HG03095 (cell line): ENCODE measurements around the gene ZNF248.

Source experiments
- ATAC-seq: cut with Tn5 transposase; IDR thresholded peaks from one replicate; pipeline ENCODE4 v1.9.1; 2021; ENCODE audit warnings: moderate library complexity; ENCODE audit not compliant: unreplicated experiment

The ZNF248 gene

GRCh38 chr10:37826806-37827205 is 30.6 kb downstream of the ZNF248 start:
- no peak for ATAC-seq

GRCh38 chr10:37821237-37821636 is 36.2 kb downstream of the ZNF248 start:
- ATAC-seq = no peak

- no peak for ATAC-seq
These were observed 37.6 kb downstream of the ZNF248 start for GRCh38 chr10:37819797-37820196.

- ATAC-seq = no peak
These were observed 41.1 kb downstream of the ZNF248 start for GRCh38 chr10:37816290-37816689.

GRCh38 chr10:37813763-37814162 is 43.6 kb downstream of the ZNF248 start:
- no peak for ATAC-seq

GRCh38 chr10:37812290-37812689 is 45.1 kb downstream of the ZNF248 start:
- ATAC-seq = no peak

- no peak for ATAC-seq
These were observed 54.1 kb downstream of the ZNF248 start for GRCh38 chr10:37803269-37803668.

- ATAC-seq = no peak
These were observed 55.9 kb downstream of the ZNF248 start for GRCh38 chr10:37801557-37801956.

GRCh38 chr10:37794305-37794976 is 63.0 kb downstream of the ZNF248 start:
- no peak for ATAC-seq

- no peak for ATAC-seq
These were observed 67.8 kb downstream of the ZNF248 start for GRCh38 chr10:37789590-37789989.

- no peak for ATAC-seq
These were observed 72.7 kb downstream of the ZNF248 start for GRCh38 chr10:37784678-37785077.

GRCh38 chr10:37780536-37780935 is 76.9 kb downstream of the ZNF248 start:
- no peak for ATAC-seq

- ATAC-seq = no peak
These were observed 80.4 kb downstream of the ZNF248 start for GRCh38 chr10:37777056-37777455.

- no peak for ATAC-seq
These were observed 81.8 kb downstream of the ZNF248 start for GRCh38 chr10:37775612-37776011.

- no peak for ATAC-seq
These were observed 83.1 kb downstream of the ZNF248 start for GRCh38 chr10:37774351-37774750.

- no peak for ATAC-seq
These were observed 92.2 kb downstream of the ZNF248 start for GRCh38 chr10:37765216-37765615.

GRCh38 chr10:37763132-37763531 is 94.3 kb downstream of the ZNF248 start:
- no peak for ATAC-seq

- no peak for ATAC-seq
These were observed 95.1 kb downstream of the ZNF248 start for GRCh38 chr10:37762287-37762686.

- ATAC-seq = no peak
These were observed 96.6 kb downstream of the ZNF248 start for GRCh38 chr10:37760817-37761216.

- ATAC-seq = no peak
These were observed 99.3 kb downstream of the ZNF248 start for GRCh38 chr10:37758074-37758473.

GRCh38 chr10:37754538-37755323 is 102.7 kb downstream of the ZNF248 start:
- peak; percentile 55 for ATAC-seq

- no peak for ATAC-seq
These were observed 105.0 kb downstream of the ZNF248 start for GRCh38 chr10:37752334-37752875.
